HUDEP-2 (cell line): ENCODE data around the gene CRCP.
A peak's percentile ranks its signal among the peaks of the same experiment; 100 is the strongest.
"Not testable (repeated sequence)": the region's sequence is repeated elsewhere in the genome, so short reads cannot be mapped to it uniquely, and the experiment has no call there.

ENCODE experiments used
- DNase-seq, 76 experiments: peaks; one replicate each; lab custom pipeline; 2025; ENCODE audit not compliant: unreplicated experiment in 76 of 76; lab: John Stamatoyannopoulos, UW

The CRCP gene

GRCh38 chr7:66114743-66115649 is at the start of gene CRCP:
TSS of gene CRCP (plus strand) at chr7:66114847. CDS start at chr7:66114963, 116 bp downstream.
- peak in 75 of 76 experiments; percentile 23 to 85 (median 70) for DNase-seq

GRCh38 chr7:66069732-66070131 is 44.9 kb upstream of the CRCP start:
- no peak for DNase-seq

- DNase-seq = peak in 1 of 76 experiments; percentile 0
These were observed 44.4 kb upstream of the CRCP start for GRCh38 chr7:66070222-66070621.

DNA sequence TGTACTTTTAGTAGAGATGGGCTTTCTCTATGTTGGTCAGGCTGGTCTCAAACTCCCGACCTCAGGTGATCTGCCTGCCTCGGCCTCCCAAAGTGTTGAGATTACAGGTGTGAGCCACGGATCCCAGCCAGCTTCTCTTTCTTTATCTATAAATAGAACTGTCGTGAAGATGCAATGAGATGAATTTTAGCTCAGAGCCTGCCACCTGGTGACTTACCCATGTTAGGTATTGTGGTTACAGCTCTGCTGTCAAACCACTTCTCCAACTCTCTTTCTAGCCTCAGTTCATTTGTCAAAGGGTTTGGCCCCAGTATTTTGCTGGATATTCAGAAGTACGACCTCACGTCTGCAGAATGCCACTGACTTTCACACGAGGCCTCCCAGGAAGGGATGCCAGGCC is 42.4 kb upstream of the CRCP start:
- DNase-seq = not testable (repeated sequence)

DNA sequence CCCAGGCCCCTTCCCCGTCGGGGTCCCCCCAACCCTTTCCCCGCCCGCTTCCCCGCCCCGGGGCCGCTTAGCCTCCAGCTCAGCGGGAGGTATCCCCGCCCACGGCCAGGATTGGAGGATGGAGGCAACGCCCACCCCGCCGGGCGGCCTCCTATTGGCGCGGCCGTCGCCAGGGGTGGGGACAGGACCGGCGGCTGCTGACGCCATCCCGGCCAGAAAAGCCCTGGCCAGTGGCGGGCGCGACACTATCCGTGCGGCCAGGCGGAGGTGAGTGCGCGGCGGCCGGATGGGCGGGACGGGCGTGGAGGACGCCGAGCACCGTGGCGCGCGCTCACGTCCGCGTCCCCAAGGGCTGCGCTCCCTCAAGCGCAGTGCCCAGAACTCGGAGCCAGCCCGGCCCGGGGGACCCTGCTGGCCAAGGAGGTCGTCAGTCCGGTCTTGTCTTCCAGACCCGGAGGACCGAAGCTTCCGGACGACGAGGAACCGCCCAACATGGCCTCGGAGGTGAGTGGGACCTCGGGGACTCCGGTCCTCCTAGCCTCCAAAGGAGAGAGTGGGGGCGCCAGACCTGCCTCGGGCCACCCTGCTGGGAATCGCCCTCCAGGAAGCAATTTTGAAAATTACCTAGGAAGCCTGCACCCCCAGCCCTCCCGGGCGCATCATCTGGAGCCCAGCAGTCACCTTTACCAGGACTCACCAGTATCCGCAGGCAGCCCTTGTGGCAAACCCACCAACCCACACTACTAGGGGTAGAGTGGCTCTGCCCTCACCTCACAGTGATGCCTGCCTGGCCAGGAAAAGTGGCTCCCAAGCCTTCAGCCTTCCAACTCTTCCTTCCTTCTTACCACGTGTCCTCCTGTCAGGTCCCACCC is 38.8 kb upstream of the CRCP start, which contains the start of gene ASL:
Gene ASL (plus strand): TSS at position 230 of the 872 bp plus-strand sequence. CDS start 263 bp downstream, at position 493.
- DNase-seq = peak in 75 of 76 experiments; percentile 10 to 94 (median 85)

DNA sequence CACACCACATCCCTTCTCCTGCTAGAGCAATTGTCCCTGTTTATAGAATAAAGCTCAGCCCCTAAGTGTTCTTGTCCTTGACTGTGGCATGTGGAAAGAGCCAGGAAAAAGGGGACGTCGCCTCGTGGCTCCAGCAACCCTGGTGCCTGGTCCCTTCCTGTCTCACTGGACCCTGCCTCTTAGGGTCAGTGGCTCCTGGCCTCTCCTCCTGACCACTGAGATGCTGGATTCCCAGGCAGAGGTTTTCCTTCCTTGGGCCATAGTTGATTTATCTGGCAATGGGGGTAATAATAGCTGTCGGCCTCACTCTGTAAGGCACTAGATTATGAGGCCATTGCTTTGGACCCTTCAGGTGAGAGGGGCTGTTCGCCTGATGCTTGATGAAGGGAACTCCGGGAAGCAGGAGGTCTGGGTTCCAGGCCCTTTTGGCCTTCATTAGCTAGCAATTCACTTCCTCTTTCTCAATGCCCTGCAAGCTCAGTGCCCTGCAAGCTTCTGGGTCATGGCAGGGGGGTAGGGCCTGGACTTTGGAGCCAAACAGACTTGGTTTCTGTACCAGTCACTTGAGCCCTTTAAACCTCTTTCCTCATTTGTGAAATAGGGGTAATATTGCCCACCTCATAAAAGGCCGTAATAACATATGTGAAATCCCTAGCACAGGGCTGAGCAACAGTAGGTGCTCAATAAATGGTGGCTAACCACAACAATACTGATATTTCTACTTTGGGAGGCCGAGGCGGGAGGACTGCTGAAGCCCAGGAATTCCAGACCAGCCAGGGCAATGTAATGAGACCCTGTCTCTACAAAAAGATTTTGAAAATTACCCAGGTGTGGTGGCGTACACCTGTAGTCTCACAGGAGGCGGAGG is 38.0 kb upstream of the CRCP start:
- DNase-seq = peak in 1 of 76 experiments; percentile 9

DNA sequence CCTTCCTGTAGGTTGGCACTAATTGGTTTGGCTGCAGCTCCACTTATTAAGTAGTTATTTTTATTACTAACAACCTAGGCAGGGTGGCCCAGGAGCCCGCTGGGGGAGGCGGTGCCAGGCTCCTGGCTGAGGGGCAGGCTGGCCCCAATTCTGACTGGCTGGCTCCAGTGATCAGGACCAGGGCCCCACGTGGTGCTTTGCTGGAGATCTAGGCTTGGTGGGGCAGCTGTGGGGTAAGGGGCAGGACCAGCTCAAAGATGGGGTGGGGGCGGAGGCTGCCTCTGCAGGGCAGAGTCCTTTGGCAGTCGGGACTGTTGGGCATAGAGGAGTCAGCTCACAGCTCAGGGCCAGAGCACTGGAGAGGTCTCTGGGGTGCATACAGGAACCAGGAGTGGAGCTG is 36.6 kb upstream of the CRCP start:
- DNase-seq = no peak

GRCh38 chr7:66082083-66082482 is 32.6 kb upstream of the CRCP start:
- DNase-seq = no peak

- DNase-seq = no peak
These were observed 31.7 kb upstream of the CRCP start for GRCh38 chr7:66082886-66083415.

GRCh38 chr7:66083677-66084076 is 31.0 kb upstream of the CRCP start:
- DNase-seq = no peak

- no peak for DNase-seq
These were observed 25.5 kb upstream of the CRCP start for GRCh38 chr7:66088861-66089838.

GRCh38 chr7:66092654-66093053 is 22.0 kb upstream of the CRCP start:
- DNase-seq = no peak

DNA sequence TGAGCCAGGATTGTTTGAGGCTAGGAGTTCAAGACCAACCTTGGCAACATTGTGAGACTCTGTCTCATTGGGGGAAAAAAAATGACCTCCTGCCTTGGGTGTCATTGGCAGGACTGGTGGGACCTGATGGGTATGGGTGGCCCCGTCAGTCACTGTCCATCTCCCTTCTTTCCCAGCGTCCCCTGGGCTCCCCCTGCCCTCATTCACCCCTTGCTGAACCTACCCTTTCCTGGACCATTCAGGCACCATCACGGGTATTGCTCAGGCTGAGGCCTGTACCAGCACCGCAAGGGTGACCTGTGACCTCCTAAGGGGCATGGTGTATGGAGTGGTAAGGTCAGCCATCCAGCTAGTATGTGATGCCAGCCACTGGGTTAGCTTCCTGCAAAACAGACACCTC is 19.6 kb upstream of the CRCP start:
- no peak for DNase-seq

DNA sequence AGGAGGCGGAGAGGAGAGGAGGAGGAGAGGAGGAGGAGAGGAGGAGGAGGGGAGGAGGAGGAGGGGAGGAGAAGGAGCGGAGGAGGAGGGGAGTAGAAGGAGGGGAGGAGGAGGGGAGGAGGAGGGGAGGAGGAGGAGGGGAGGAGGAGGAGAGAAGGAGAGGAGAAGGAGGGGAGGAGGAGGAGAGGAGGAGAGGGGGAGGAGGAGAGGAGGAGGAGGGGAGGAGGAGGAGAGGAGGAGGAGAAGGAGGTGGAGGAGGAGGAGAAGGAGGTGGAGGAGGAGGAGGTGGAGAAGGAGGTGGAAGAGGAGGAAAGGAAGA is 15.5 kb upstream of the CRCP start:
- DNase-seq = peak in 16 of 76 experiments; percentile 3 to 50 (median 22)

- DNase-seq = peak in 61 of 76 experiments; percentile 2 to 62 (median 32)
These were observed 14.9 kb upstream of the CRCP start for GRCh38 chr7:66099551-66100407.

GRCh38 chr7:66100408-66101050 is 14.1 kb upstream of the CRCP start:
- peak in 1 of 76 experiments; percentile 41 for DNase-seq

DNA sequence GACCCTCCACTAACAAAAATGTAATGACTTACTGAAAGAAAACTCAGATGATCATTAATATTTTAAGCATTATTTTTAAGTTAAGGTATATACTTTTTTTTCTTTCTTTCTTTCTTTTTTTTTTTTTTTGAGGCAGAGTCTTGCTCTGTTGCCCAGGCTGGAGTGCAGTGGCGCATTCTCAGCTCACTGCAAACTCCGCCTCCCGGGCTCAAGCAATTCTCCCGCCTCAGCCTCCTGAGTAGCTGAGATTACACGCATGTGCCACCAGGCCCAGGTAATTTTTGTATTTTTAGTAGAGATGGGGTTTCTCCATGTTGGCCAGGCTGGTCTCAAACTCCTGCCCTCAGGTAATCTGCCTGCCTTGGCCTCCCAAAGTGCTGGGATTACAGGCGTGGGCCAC is 12.5 kb upstream of the CRCP start:
- DNase-seq = not testable (repeated sequence)

DNA sequence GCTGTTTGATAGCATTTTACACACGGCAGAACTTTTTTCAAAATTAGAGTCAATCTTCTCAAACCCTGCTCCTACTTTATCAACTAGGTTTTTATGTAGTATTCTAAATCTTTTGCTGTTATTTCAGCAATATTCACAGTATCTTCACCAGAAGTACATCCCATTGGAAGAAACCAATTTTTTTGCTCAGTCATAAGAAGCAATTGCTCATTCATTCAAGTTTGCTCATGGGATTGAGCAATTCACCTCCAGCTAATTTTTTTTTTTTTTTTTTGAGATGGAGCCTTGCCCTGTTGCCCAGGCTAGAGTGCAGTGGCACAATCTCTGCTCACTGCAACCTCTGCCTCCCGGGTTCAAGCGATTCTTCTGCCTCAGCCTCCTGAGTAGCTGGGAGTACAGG is 10.7 kb upstream of the CRCP start:
- not testable (repeated sequence) for DNase-seq
